Loucy (cell line): ENCODE data around the gene MYL3.

ENCODE experiments used
- H2AFZ ChIP-seq: fragments of 200-600 bp; sonication (generic); 2 replicates; pipeline ENCODE4 v1.6.0; 2016; ENCODE audit warnings: antibody characterized with exemption, mild to moderate bottlenecking, low read length, moderate library complexity
- H3F3A ChIP-seq: fragments of 200-600 bp; 2 replicates; pipeline ENCODE4 v1.6.0; 2016; ENCODE audit warnings: antibody characterized with exemption, low read depth, mild to moderate bottlenecking
- H3K27me3 ChIP-seq: fragments of 200-600 bp; sonication (generic); 2 replicates; pipeline ENCODE4 v1.6.1; 2014; ENCODE audit warnings: low read length, mild to moderate bottlenecking; ENCODE audit not compliant: insufficient read depth, poor library complexity, severe bottlenecking
- H3K36me3 ChIP-seq: fragments of 200-600 bp; sonication (generic); 2 replicates; pipeline ENCODE4 v1.6.1; 2016; ENCODE audit warnings: low read length; ENCODE audit not compliant: insufficient read depth
- H3K4me1 ChIP-seq: fragments of 200-600 bp; sonication (generic); 2 replicates; pipeline ENCODE4 v1.5.1; 2014; ENCODE audit warnings: low read length, mild to moderate bottlenecking; ENCODE audit not compliant: insufficient read depth, poor library complexity, severe bottlenecking
- H3K4me2 ChIP-seq: fragments of 200-600 bp; sonication (generic); 2 replicates; pipeline ENCODE4 v1.6.0; 2014; ENCODE audit warnings: antibody characterized with exemption, low read length, low read depth, mild to moderate bottlenecking; ENCODE audit not compliant: poor library complexity, severe bottlenecking
- H3K4me3 ChIP-seq: fragments of 200-600 bp; sonication (generic); 2 replicates; pipeline ENCODE4 v1.5.1; 2014; ENCODE audit warnings: low read length, mild to moderate bottlenecking, mixed read lengths; ENCODE audit not compliant: poor library complexity, severe bottlenecking
- H3K79me2 ChIP-seq: fragments of 200-600 bp; sonication (generic); 2 replicates; pipeline ENCODE4 v1.6.1; 2014; ENCODE audit warnings: low read length; ENCODE audit not compliant: insufficient read depth
- H3K9ac ChIP-seq: fragments of 200-600 bp; sonication (generic); 2 replicates; pipeline ENCODE4 v1.6.0; 2014; ENCODE audit warnings: mild to moderate bottlenecking, low read depth, low read length, moderate library complexity; ENCODE audit not compliant: poor library complexity, severe bottlenecking
- H3K9me2 ChIP-seq: fragments of 200-600 bp; sonication (generic); replicated peaks from 2 replicates; pipeline ENCODE4 v1.6.1; 2016; ENCODE audit warnings: low read depth, low read length, mixed read lengths
- H3K9me3 ChIP-seq: fragments of 200-600 bp; sonication (generic); 2 replicates; pipeline ENCODE4 v1.6.1; 2014; ENCODE audit warnings: mild to moderate bottlenecking, antibody characterized with exemption, low read length, low read depth; ENCODE audit not compliant: insufficient read depth
- H4K20me1 ChIP-seq: fragments of 200-600 bp; sonication (generic); 2 replicates; pipeline ENCODE4 v1.6.0; 2014; ENCODE audit warnings: antibody characterized with exemption, low read length, mild to moderate bottlenecking; ENCODE audit not compliant: insufficient read depth, poor library complexity, severe bottlenecking
- CTCF ChIP-seq: fragments of 200-600 bp; sonication (generic); conservative IDR thresholded peaks from 2 replicates; pipeline ENCODE4 v1.5.1; 2014; ENCODE audit warnings: mild to moderate bottlenecking, antibody characterized with exemption, low read length
- EZH2phosphoT487 ChIP-seq: fragments of 200-600 bp; IDR thresholded peaks from 2 replicates; pipeline ENCODE4 v1.6.1; 2018; ENCODE audit warnings: antibody characterized with exemption, mild to moderate bottlenecking, moderate library complexity, borderline replicate concordance

MYL3 gene

GRCh38 chr3:46852334-46852720 is 10.9 kb downstream of the MYL3 start:
- H3K9me3 ChIP-seq = no peaks in the 10 kb centered on the region
- no peaks in the 10 kb centered on the region for H3K4me1 ChIP-seq
- H3K4me2 ChIP-seq = no peak overlapping the region
- no peaks in the 10 kb centered on the region for H4K20me1 ChIP-seq
- no peak overlapping the region for H3K9ac ChIP-seq
- H3K4me3 ChIP-seq = no peak overlapping the region
- no peaks in the 10 kb centered on the region for H3K27me3 ChIP-seq
- no peaks in the 10 kb centered on the region for H3K79me2 ChIP-seq
- no peaks in the 10 kb centered on the region for H3K9me2 ChIP-seq
- no peaks in the 10 kb centered on the region for H3F3A ChIP-seq
- TF ChIP-seq CTCF = no peak
- TF ChIP-seq EZH2phosphoT487 = no peak
- no peak overlapping the region for H2AFZ ChIP-seq
- no peaks in the 10 kb centered on the region for H3K36me3 ChIP-seq

DNA sequence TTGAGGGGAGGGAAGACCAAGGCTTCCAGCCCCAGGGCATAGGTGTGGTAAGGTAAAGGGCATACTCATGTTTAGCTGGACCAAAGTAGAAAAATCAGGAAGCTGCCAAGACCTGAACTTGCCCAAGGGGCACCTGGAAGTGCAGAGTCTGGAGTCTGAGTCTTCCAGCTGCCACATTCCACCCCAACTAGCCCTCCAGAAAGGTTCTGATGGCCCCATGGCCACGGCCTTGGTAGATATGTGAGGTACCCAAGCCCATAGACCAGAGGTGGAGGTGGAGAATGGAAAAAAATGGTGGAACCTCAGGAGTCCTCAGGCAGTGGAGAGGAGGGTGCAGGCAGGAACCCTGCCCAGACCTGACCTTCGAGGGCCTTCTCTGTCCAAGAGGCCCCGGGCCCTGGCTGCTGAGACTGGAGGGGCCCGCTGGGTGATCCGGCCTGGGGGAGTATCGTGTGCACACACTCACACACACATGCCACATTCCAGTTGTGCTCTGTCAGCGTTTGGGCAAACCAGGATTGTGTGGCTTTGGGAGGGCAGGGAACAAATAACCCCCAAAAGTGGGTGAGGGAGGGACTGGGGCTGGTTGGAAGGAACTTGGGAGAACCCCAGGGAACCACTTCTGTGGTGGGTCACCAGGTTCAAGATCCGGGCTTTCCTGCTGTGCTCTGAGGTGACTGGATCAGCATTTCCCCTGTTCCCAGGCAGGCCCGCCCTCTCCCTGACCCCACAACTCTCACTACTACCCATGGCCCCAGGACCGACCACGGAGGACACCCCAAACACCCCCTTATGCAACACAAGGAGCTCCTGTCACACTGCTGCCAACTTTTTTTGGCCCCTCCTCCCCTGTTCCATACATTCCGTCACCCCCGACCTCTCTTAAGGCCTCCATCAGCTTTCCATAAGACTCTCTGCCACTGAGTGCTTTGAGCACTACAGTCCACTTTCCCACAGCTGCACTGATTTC is 11.6 kb downstream of the MYL3 start:
- Histone ChIP-seq H3F3A (no peaks in the 10 kb centered on the region), H4K20me1 (no peaks in the 10 kb centered on the region), H2AFZ (no peak overlapping the region), H3K4me3 (no peak overlapping the region), H3K9me2 (no peaks in the 10 kb centered on the region), H3K9me3 (no peaks in the 10 kb centered on the region), H3K27me3 (no peaks in the 10 kb centered on the region), H3K9ac (no peak overlapping the region), H3K4me2 (no peak overlapping the region), H3K79me2 (no peaks in the 10 kb centered on the region), H3K4me1 (no peaks in the 10 kb centered on the region), H3K36me3 (no peaks in the 10 kb centered on the region)
- TF ChIP-seq CTCF (no peak), EZH2phosphoT487 (no peak)

DNA sequence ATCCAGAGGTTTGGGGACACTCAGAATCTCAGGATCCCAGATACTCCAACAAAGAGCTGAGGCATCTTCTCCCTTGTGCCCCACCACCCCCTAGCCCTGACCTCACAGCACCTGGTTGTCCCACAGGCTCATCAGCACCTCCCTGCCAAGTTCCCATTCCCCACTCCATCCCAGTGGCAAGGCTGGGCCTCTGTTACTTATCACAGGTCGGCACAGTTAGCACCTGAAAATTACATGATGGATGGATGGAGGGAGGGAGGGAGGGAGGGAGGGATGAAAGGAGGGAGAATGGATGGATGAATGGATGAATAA is 12.8 kb downstream of the MYL3 start:
- Histone ChIP-seq H3F3A (no peaks in the 10 kb centered on the region), H3K9me2 (no peaks in the 10 kb centered on the region), H3K27me3 (no peaks in the 10 kb centered on the region), H3K9ac (no peak overlapping the region), H4K20me1 (no peaks in the 10 kb centered on the region), H2AFZ (no peak overlapping the region), H3K36me3 (no peaks in the 10 kb centered on the region), H3K4me3 (no peak overlapping the region), H3K9me3 (no peaks in the 10 kb centered on the region), H3K79me2 (no peaks in the 10 kb centered on the region), H3K4me1 (peaks cover under 1% of the 10 kb centered on the region), H3K4me2 (no peak overlapping the region)
- TF ChIP-seq CTCF (no peak), EZH2phosphoT487 (no peak)
